Inferior parietal cortex (tissue), 1 donor: Measurements from ENCODE around the gene MSI2.

Experiments
- DNase-seq: peaks from one replicate; pipeline ENCODE4 v3.0.0-alpha.2; 2016; ENCODE audit errors: extremely low spot score

Gene MSI2

GRCh38 chr17:57502811-57503241 lies 246.5 kb downstream of the MSI2 start:
- no peak for DNase-seq

- no peak for DNase-seq
Measured at GRCh38 chr17:57504208-57504607, 247.9 kb downstream of the MSI2 start.

GRCh38 chr17:57505841-57506773 lies 249.8 kb downstream of the MSI2 start:
- no peak for DNase-seq

- no peak for DNase-seq
Measured at GRCh38 chr17:57506774-57507127, 250.4 kb downstream of the MSI2 start.

- DNase-seq = no peak
Measured at GRCh38 chr17:57507828-57508227, 251.5 kb downstream of the MSI2 start.

- no peak for DNase-seq
Measured at GRCh38 chr17:57508671-57509070, 252.3 kb downstream of the MSI2 start.

- no peak for DNase-seq
Measured at GRCh38 chr17:57511475-57512123, 255.3 kb downstream of the MSI2 start.

GRCh38 chr17:57512258-57512657 lies 255.9 kb downstream of the MSI2 start:
- no peak for DNase-seq

GRCh38 chr17:57512691-57513090 lies 256.4 kb downstream of the MSI2 start:
- no peak for DNase-seq

- no peak for DNase-seq
Measured at GRCh38 chr17:57513569-57513968, 257.2 kb downstream of the MSI2 start.

GRCh38 chr17:57514614-57515013 lies 258.3 kb downstream of the MSI2 start:
- DNase-seq = no peak

GRCh38 chr17:57515662-57516211 lies 259.4 kb downstream of the MSI2 start:
- no peak for DNase-seq

- no peak for DNase-seq
Measured at GRCh38 chr17:57516290-57517230, 260.2 kb downstream of the MSI2 start.

- DNase-seq = no peak
Measured at GRCh38 chr17:57517273-57517631, 260.9 kb downstream of the MSI2 start.

GRCh38 chr17:57517632-57518456 lies 261.5 kb downstream of the MSI2 start:
- DNase-seq = no peak

- no peak for DNase-seq
Measured at GRCh38 chr17:57518587-57519581, 262.6 kb downstream of the MSI2 start.

GRCh38 chr17:57519800-57520199 lies 263.5 kb downstream of the MSI2 start:
- no peak for DNase-seq

- no peak for DNase-seq
Measured at GRCh38 chr17:57521606-57522005, 265.3 kb downstream of the MSI2 start.
